Astrocyte of the cerebellum (primary cell): Measurements from ENCODE around the gene CCDC14.
"Not testable (repeated sequence)": the region's sequence is repeated elsewhere in the genome, so short reads cannot be mapped to it uniquely, and the experiment has no call there.

Source experiments
- DNase-seq: peaks from one replicate; pipeline ENCODE4 v3.0.0-alpha.2; 2011; ENCODE audit warnings: low read depth
- H3K4me3 ChIP-seq: 2 replicates; pipeline ENCODE4 v1.5.1; 2011; ENCODE audit warnings: mild to moderate bottlenecking, low read depth, low read length, moderate library complexity
- in situ Hi-C: cut with HindIII; loops from 2 replicates; pipeline ENCODE4 v1.10.0; 2017; ENCODE audit warnings: low sequenced_read_pairs
- TF ChIP-seq, protein P1 (sequence below): IDR thresholded peaks from 2 replicates; pipeline ENCODE4 v1.5.1; 2012; ENCODE audit warnings: low read length, low read depth, moderate library complexity, mild to moderate bottlenecking; ENCODE audit errors: missing control alignments

The CCDC14 gene

DNA sequence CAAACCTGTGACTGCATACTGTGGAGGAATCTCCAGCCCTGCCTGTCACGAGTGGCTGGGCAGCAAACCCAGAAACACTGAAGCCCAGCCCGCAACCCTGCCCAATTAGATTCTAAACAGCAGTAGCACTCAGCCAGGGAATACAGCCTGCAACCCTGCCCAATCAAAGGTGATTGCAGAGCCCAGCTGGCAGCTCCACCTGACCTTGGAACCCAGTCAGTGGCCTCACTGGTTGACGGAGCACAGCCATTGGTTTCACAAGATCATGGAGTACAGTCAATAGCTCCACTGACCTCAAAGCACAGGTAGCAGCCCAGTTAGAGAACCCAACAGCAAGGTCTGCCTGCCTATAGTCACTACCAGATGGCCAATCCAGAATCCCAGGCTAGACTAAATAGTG is 41.7 kb downstream of the CCDC14 start:
- no peak for DNase-seq
- TF ChIP-seq, protein P1, sequence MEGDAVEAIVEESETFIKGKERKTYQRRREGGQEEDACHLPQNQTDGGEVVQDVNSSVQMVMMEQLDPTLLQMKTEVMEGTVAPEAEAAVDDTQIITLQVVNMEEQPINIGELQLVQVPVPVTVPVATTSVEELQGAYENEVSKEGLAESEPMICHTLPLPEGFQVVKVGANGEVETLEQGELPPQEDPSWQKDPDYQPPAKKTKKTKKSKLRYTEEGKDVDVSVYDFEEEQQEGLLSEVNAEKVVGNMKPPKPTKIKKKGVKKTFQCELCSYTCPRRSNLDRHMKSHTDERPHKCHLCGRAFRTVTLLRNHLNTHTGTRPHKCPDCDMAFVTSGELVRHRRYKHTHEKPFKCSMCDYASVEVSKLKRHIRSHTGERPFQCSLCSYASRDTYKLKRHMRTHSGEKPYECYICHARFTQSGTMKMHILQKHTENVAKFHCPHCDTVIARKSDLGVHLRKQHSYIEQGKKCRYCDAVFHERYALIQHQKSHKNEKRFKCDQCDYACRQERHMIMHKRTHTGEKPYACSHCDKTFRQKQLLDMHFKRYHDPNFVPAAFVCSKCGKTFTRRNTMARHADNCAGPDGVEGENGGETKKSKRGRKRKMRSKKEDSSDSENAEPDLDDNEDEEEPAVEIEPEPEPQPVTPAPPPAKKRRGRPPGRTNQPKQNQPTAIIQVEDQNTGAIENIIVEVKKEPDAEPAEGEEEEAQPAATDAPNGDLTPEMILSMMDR: no peak
- in situ Hi-C loops: no loop called here

DNA sequence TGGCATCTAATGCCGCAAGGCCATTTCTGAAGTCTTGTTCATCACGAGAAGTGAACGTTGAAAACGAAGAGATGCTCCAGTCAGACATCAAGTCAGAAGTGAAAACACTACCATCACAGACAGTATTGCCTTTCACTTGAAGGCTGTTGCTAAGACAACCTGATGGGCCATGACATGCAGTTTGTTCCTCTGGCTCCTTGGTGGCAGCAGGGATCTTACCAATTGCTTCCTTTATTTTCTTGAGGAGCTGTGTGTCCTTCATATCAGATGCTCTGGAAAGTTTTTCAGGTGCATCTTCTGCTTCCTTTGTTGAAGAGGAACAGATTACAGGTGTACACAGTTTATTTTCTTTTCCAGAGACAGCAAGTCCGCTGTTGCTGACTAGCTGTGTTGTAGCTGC is 46.2 kb downstream of the CCDC14 start:
- TF ChIP-seq, protein P1: no peak
- DNase-seq: no peak
- H3K4me3 ChIP-seq: no peak overlapping the region
- in situ Hi-C loops: no loop called here

More for the DNA sequence above, 41.7 kb downstream of the CCDC14 start:
- no peak overlapping the region for H3K4me3 ChIP-seq

DNA sequence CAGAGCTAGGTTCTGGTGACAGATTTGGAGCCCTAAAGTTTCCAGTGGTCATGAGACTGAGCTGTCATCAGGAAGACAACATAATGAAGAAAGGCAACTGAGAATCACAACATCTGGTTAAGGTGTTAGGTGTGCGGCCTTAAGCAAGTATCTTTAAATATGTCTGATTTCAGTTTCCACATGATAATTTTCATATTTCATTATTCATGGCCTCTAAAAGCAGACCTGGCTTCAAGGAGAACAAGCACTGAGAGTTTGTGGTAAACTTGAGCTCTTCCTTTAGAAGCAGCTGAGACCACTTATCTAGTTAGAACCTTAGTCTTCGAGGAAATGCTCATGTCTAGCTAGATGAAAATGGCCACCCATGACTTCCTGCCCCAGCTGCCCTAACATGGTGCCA is 51.2 kb downstream of the CCDC14 start:
- TF ChIP-seq, protein P1: no peak
- DNase-seq: no peak
- in situ Hi-C loops: no loop called here
- H3K4me3 ChIP-seq: no peak overlapping the region

DNA sequence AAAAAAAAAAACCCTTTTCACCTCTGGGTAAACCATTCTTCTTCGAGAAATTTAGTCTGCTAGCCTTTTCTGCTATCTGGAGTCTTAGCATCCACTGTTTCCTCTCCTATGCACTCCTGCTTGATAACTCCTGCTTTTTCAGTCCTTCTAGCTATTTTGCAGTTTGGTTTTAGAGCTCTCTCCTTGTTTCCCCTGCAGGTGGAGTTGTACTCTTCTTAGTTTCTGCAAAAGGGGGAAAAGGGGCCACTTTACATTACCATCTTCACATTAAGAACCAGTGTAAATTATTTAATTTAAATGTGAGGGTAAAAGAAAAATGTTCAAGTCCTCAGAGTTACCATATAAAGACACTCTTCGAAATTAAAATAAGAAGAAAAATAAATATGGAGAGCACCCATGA is 53.3 kb downstream of the CCDC14 start:
- TF ChIP-seq, protein P1: no peak
- in situ Hi-C loops: no loop called here
- DNase-seq: no peak
- H3K4me3 ChIP-seq: no peak overlapping the region

DNA sequence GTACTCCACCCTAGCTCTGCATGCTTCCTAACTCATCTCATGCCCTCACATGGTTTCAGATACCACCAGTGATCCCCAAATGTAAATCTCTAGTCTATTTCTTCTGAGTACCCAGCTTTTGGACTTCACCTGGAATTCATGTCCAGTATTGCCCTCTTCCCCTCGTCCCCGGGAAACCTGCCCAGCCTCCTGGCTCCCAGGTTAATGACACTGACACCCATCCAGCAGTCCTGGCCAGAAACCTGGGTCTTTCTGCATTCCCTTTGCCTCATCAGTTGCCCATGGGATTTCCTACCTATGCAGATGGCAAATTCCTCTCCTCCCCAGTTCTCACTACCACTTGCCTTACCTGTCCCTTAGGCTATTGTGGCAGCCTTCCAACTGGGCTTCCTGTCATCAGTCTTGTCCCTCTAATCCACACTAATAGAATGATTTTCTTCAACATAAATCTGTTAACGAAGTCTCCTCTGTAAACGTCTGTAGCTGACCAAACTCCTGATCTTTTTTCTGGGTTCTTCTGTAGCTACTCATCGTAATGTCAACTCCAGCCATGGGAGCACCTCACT is 61.6 kb downstream of the CCDC14 start:
- TF ChIP-seq, protein P1: no peak
- H3K4me3 ChIP-seq: no peak overlapping the region
- in situ Hi-C loops: loop anchor here (5.0 kb wide), 1 partner anchor 58 kb away; no protein-coding TSS in a partner anchor
- no peak for DNase-seq

DNA sequence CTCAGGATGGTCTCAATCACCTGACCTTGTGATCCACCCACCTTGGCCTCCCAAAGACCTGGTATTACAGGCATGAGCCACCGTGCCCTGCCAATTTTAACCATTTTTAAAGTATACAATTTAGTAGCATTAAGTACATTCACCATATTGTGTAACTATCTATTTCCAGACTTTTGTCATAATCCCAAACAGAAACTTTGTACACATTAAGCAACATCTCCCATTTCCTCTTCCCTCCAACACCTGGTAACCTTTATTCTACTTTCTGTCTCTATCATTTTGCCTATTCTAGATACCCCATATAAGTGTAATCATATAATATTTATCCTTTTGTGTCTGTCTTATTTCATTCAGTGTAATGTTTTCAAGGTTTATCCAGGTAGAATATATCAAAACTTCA is 68.0 kb downstream of the CCDC14 start:
- no peak overlapping the region for H3K4me3 ChIP-seq
- DNase-seq: no peak
- TF ChIP-seq, protein P1: no peak
- in situ Hi-C loops: no loop called here

DNA sequence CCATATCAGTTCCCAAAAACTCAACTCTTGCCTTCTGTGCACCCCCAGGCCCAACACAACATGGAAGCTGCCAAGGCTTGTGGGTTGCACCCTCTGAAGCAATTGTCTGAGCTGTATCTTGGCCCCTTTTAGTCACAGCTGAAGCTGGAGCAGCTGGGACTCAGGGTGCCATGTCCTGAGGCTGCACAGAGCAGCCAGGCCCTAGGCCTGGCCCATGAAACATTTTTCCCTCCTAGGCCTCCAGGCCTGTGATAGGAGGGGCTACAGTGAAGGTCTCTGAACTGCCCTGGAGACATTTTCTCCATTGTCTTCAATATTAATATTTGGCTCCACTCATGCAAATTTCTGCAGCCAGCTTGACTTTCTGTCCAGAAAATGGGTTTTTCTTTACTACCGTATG is 68.8 kb downstream of the CCDC14 start:
- in situ Hi-C loops: no loop called here
- TF ChIP-seq, protein P1: no peak
- no peak overlapping the region for H3K4me3 ChIP-seq
- DNase-seq: no peak

DNA sequence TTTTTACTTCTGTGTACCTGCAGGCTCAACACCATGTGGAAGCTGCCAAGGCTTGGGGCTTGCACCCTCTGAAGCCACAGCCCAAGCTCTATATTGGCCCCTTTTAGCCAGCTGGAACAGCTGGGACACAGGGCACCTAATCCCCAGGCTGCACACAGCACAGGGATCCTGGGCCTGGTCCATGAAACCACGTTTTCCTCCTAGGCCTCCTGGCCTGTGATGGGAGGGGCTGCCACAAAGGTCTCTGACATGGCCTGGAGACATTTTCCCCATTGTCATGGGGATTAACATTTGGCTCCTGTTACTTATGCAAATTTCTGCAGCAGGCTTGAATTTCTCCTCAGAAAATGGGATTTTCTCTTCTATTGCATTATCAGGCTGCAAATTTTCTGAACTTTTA is 70.0 kb downstream of the CCDC14 start:
- DNase-seq, H3K4me3 ChIP-seq, in situ Hi-C loops: not testable (repeated sequence)

DNA sequence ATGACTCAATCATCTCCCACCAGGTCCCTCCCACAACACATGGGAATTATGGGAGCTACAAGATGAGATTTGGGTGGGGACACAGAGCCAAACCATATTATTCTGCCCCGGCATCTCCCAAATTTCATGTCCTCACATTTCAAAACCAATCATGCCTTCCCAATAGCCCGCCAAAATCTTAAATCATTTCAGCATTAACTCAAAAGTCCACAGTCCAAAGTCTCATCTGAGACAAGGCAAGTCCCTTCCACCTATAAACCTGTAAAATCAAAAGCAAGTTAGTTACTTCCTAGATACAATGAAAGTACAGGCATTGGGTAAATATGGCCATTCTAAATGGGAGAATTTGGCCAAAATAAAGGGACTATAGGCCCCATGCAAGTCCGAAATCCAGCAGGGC is 70.9 kb downstream of the CCDC14 start:
- DNase-seq, in situ Hi-C loops, H3K4me3 ChIP-seq: not testable (repeated sequence)
